ENCODE measurements around the gene JAGN1. TPM values are rescaled to one million over a fixed set of nuclear protein-coding genes. Genes with fewer than 3 reads are reported as not detected.
"Not testable (repeated sequence)": the region's sequence is repeated elsewhere in the genome, so short reads cannot be mapped to it uniquely, and the experiment has no call there.

JAGN1 gene
- total and polyA plus RNA-seq, 5 donors from 2014 or later: 17.7 to 70.8 (median 54.0) TPM

GRCh38 chr3:9851383-9851782 is 39.0 kb upstream of the JAGN1 start:
- not testable (repeated sequence) for ATAC-seq (ENCODE audit: low read depth in 2 of 2); H3K27ac ChIP-seq (ENCODE audit: insufficient read depth, low read length, poor library complexity, severe bottlenecking); H3K4me3 ChIP-seq (ENCODE audit: low read depth, low read length); H3K4me1 ChIP-seq (ENCODE audit: control insufficient read depth, insufficient read depth, low read length, poor library complexity, severe bottlenecking); H3K9me3 Mint-ChIP-seq; DNase-seq; H3K36me3 ChIP-seq (ENCODE audit: control insufficient read depth, insufficient read depth, low read length); H3K9me3 ChIP-seq (ENCODE audit: control insufficient read depth in 2 of 2, low read length in 2 of 2); H3K27me3 ChIP-seq (ENCODE audit: control insufficient read depth, insufficient read depth, low read length); H3K4me3 Mint-ChIP-seq; H3K36me3 Mint-ChIP-seq; H3K27ac Mint-ChIP-seq
- Mint-ChIP-seq H3K27me3 (peaks cover 23% of the 10 kb centered on the region), H3K4me1 (peaks cover 2 to 13% (median 5%) of the 10 kb centered on the region in 4 donors)

- H3K27ac ChIP-seq (ENCODE audit: insufficient read depth, low read length, poor library complexity, severe bottlenecking); H3K4me3 Mint-ChIP-seq; H3K9me3 Mint-ChIP-seq; H3K36me3 ChIP-seq (ENCODE audit: control insufficient read depth, insufficient read depth, low read length); H3K4me3 ChIP-seq (ENCODE audit: low read depth, low read length); H3K9me3 ChIP-seq (ENCODE audit: control insufficient read depth in 2 of 2, low read length in 2 of 2); H3K27me3 ChIP-seq (ENCODE audit: control insufficient read depth, insufficient read depth, low read length); H3K36me3 Mint-ChIP-seq; DNase-seq; H3K4me1 ChIP-seq (ENCODE audit: control insufficient read depth, insufficient read depth, low read length, poor library complexity, severe bottlenecking); H3K27ac Mint-ChIP-seq; ATAC-seq (ENCODE audit: low read depth in 2 of 2): not testable (repeated sequence)
- H3K27me3 Mint-ChIP-seq: peaks cover 23% of the 10 kb centered on the region
- peaks cover 2 to 13% (median 5%) of the 10 kb centered on the region in 4 donors for H3K4me1 Mint-ChIP-seq
Observed at GRCh38 chr3:9851926-9852325, 38.5 kb upstream of the JAGN1 start.

GRCh38 chr3:9852528-9852927 is 37.9 kb upstream of the JAGN1 start:
- Histone ChIP-seq H3K27me3 (ENCODE audit: control insufficient read depth, insufficient read depth, low read length) (no peaks in the 10 kb centered on the region), H3K27ac (ENCODE audit: insufficient read depth, low read length, poor library complexity, severe bottlenecking) (no peak overlapping the region), H3K9me3 (ENCODE audit: control insufficient read depth in 2 of 2, low read length in 2 of 2) (no peaks in the 10 kb centered on the region), H3K36me3 (ENCODE audit: control insufficient read depth, insufficient read depth, low read length) (no peaks in the 10 kb centered on the region), H3K4me1 (ENCODE audit: control insufficient read depth, insufficient read depth, low read length, poor library complexity, severe bottlenecking) (no peaks in the 10 kb centered on the region), H3K4me3 (ENCODE audit: low read depth, low read length) (no peak overlapping the region)
- no peak for DNase-seq
- ATAC-seq (ENCODE audit: low read depth in 2 of 2): no peak
- Mint-ChIP-seq H3K9me3 (no peaks in the 10 kb centered on the region), H3K27me3 (peaks cover 23% of the 10 kb centered on the region), H3K4me1 (peaks cover 2 to 13% (median 5%) of the 10 kb centered on the region in 4 donors), H3K4me3 (peak overlapping the region in 1 of 4 donors; percentile 66), H3K36me3 (no peaks in the 10 kb centered on the region), H3K27ac (no peak overlapping the region)

GRCh38 chr3:9854291-9854940 is 36.0 kb upstream of the JAGN1 start:
- not testable (repeated sequence) for H3K9me3 ChIP-seq (ENCODE audit: control insufficient read depth in 2 of 2, low read length in 2 of 2); H3K4me3 ChIP-seq (ENCODE audit: low read depth, low read length); H3K4me1 ChIP-seq (ENCODE audit: control insufficient read depth, insufficient read depth, low read length, poor library complexity, severe bottlenecking); H3K27me3 ChIP-seq (ENCODE audit: control insufficient read depth, insufficient read depth, low read length); ATAC-seq (ENCODE audit: low read depth in 2 of 2); H3K27ac ChIP-seq (ENCODE audit: insufficient read depth, low read length, poor library complexity, severe bottlenecking); H3K4me1 Mint-ChIP-seq; H3K36me3 Mint-ChIP-seq; H3K4me3 Mint-ChIP-seq; DNase-seq; H3K36me3 ChIP-seq (ENCODE audit: control insufficient read depth, insufficient read depth, low read length); H3K9me3 Mint-ChIP-seq
- H3K27ac Mint-ChIP-seq: peak overlapping the region in 1 of 3 donors; percentile 51
- H3K27me3 Mint-ChIP-seq: peaks cover 16% of the 10 kb centered on the region

GRCh38 chr3:9855594-9855993 is 34.8 kb upstream of the JAGN1 start:
- no peak overlapping the region for H3K27ac ChIP-seq (ENCODE audit: insufficient read depth, low read length, poor library complexity, severe bottlenecking)
- no peaks in the 10 kb centered on the region for H3K9me3 ChIP-seq (ENCODE audit: control insufficient read depth in 2 of 2, low read length in 2 of 2)
- Mint-ChIP-seq H3K27ac (no peak overlapping the region), H3K4me3 (no peak overlapping the region), H3K36me3 (no peaks in the 10 kb centered on the region), H3K4me1 (peaks cover 0 to 8% (median 4%) of the 10 kb centered on the region in 4 donors), H3K27me3 (peaks cover 17% of the 10 kb centered on the region), H3K9me3 (no peaks in the 10 kb centered on the region)
- DNase-seq: no peak
- no peaks in the 10 kb centered on the region for H3K4me1 ChIP-seq (ENCODE audit: control insufficient read depth, insufficient read depth, low read length, poor library complexity, severe bottlenecking)
- H3K4me3 ChIP-seq (ENCODE audit: low read depth, low read length): no peak overlapping the region
- no peaks in the 10 kb centered on the region for H3K36me3 ChIP-seq (ENCODE audit: control insufficient read depth, insufficient read depth, low read length)
- no peak for ATAC-seq (ENCODE audit: low read depth in 2 of 2)
- no peaks in the 10 kb centered on the region for H3K27me3 ChIP-seq (ENCODE audit: control insufficient read depth, insufficient read depth, low read length)

GRCh38 chr3:9859530-9860025 is 30.8 kb upstream of the JAGN1 start:
- H3K4me3 ChIP-seq (ENCODE audit: low read depth, low read length): no peak overlapping the region
- ATAC-seq (ENCODE audit: low read depth in 2 of 2): no peak
- H3K27me3 ChIP-seq (ENCODE audit: control insufficient read depth, insufficient read depth, low read length): no peaks in the 10 kb centered on the region
- Mint-ChIP-seq H3K9me3 (no peaks in the 10 kb centered on the region), H3K36me3 (no peaks in the 10 kb centered on the region), H3K4me1 (peaks cover 0 to 8% (median under 1%) of the 10 kb centered on the region in 4 donors), H3K27me3 (peaks cover 13% of the 10 kb centered on the region), H3K27ac (no peak overlapping the region), H3K4me3 (no peak overlapping the region)
- H3K27ac ChIP-seq (ENCODE audit: insufficient read depth, low read length, poor library complexity, severe bottlenecking): no peak overlapping the region
- H3K36me3 ChIP-seq (ENCODE audit: control insufficient read depth, insufficient read depth, low read length): no peaks in the 10 kb centered on the region
- H3K9me3 ChIP-seq (ENCODE audit: control insufficient read depth in 2 of 2, low read length in 2 of 2): no peaks in the 10 kb centered on the region
- DNase-seq: no peak
- H3K4me1 ChIP-seq (ENCODE audit: control insufficient read depth, insufficient read depth, low read length, poor library complexity, severe bottlenecking): peaks cover 8% of the 10 kb centered on the region

GRCh38 chr3:9861201-9861600 is 29.2 kb upstream of the JAGN1 start:
- DNase-seq: no peak
- no peak overlapping the region for H3K27ac Mint-ChIP-seq
- no peak for ATAC-seq (ENCODE audit: low read depth in 2 of 2)
- H3K4me3 Mint-ChIP-seq: no peak overlapping the region
- no peaks in the 10 kb centered on the region for H3K36me3 Mint-ChIP-seq
- H3K27ac ChIP-seq (ENCODE audit: insufficient read depth, low read length, poor library complexity, severe bottlenecking): no peak overlapping the region
- H3K4me1 Mint-ChIP-seq: peaks cover 0 to 8% (median 0%) of the 10 kb centered on the region in 4 donors
- H3K27me3 Mint-ChIP-seq: peaks cover 18% of the 10 kb centered on the region
- H3K9me3 ChIP-seq (ENCODE audit: control insufficient read depth in 2 of 2, low read length in 2 of 2): no peaks in the 10 kb centered on the region
- peaks cover 8% of the 10 kb centered on the region for H3K4me1 ChIP-seq (ENCODE audit: control insufficient read depth, insufficient read depth, low read length, poor library complexity, severe bottlenecking)
- H3K9me3 Mint-ChIP-seq: no peaks in the 10 kb centered on the region
- H3K27me3 ChIP-seq (ENCODE audit: control insufficient read depth, insufficient read depth, low read length): no peaks in the 10 kb centered on the region
- no peaks in the 10 kb centered on the region for H3K36me3 ChIP-seq (ENCODE audit: control insufficient read depth, insufficient read depth, low read length)
- H3K4me3 ChIP-seq (ENCODE audit: low read depth, low read length): no peak overlapping the region

- Mint-ChIP-seq H3K27ac (peak overlapping the region in 1 of 3 donors; percentile 69), H3K4me1 (peaks cover 0 to 8% (median 0%) of the 10 kb centered on the region in 4 donors), H3K27me3 (peaks cover 18% of the 10 kb centered on the region), H3K36me3 (no peaks in the 10 kb centered on the region), H3K4me3 (no peak overlapping the region), H3K9me3 (no peaks in the 10 kb centered on the region)
- ATAC-seq (ENCODE audit: low read depth in 2 of 2): no peak
- no peaks in the 10 kb centered on the region for H3K36me3 ChIP-seq (ENCODE audit: control insufficient read depth, insufficient read depth, low read length)
- no peak for DNase-seq
- no peak overlapping the region for H3K4me3 ChIP-seq (ENCODE audit: low read depth, low read length)
- no peaks in the 10 kb centered on the region for H3K27me3 ChIP-seq (ENCODE audit: control insufficient read depth, insufficient read depth, low read length)
- H3K27ac ChIP-seq (ENCODE audit: insufficient read depth, low read length, poor library complexity, severe bottlenecking): no peak overlapping the region
- peaks cover 8% of the 10 kb centered on the region for H3K4me1 ChIP-seq (ENCODE audit: control insufficient read depth, insufficient read depth, low read length, poor library complexity, severe bottlenecking)
- H3K9me3 ChIP-seq (ENCODE audit: control insufficient read depth in 2 of 2, low read length in 2 of 2): no peaks in the 10 kb centered on the region
Observed at GRCh38 chr3:9861626-9862130, 28.7 kb upstream of the JAGN1 start.
